Fibroblast of lung (primary cell): ENCODE results near the gene TARBP1.

ENCODE experiments used
- CTCF ChIP-seq, 2 donors: IDR thresholded peaks in 1 of 2; conservative IDR thresholded peaks in 1 of 2; 1 replicate in 1 of 2; 2 replicates in 1 of 2; pipeline ENCODE4 v1.5.1; 2011 to 2012; ENCODE audit warnings: low read length in 2 of 2, control low read depth in 1 of 2, inconsistent platforms in 1 of 2, low read depth in 1 of 2, mild to moderate bottlenecking in 1 of 2
- EZH2 ChIP-seq: IDR thresholded peaks from 2 replicates; pipeline ENCODE4 v1.5.1; 2012; ENCODE audit warnings: low read length, control low read depth, mild to moderate bottlenecking; ENCODE audit errors: missing control alignments

- TF ChIP-seq CTCF (conservative IDR thresholded peaks at IDR 0.05 in 1 of 2, IDR thresholded peaks at IDR 0.05 in 1 of 2; ENCODE audit: low read depth in 1 of 2, low read length in 2 of 2) (no peak), EZH2 (no peak)
These were observed 4.6 kb downstream of the TARBP1 start for GRCh38 chr1:234474375-234474774.
